K562 (cell line): ENCODE data around the gene SLC16A14. TPM values are rescaled to one million over a fixed set of nuclear protein-coding genes. Genes with fewer than 3 reads are reported as not detected.

ENCODE experiments used
- CBFA2T2 ChIP-seq: fragments of 450-650 bp; conservative IDR thresholded peaks from 2 replicates; pipeline ENCODE4 v1.6.1; 2017; ENCODE audit warnings: mild to moderate bottlenecking
- CBX3 ChIP-seq, 2 experiments: IDR thresholded peaks; 1 replicate in 1 of 2; 2 replicates in 1 of 2; pipeline ENCODE4 v1.6.1; 2012; ENCODE audit warnings: inconsistent platforms in 2 of 2, low read length in 2 of 2, borderline replicate concordance in 1 of 2, control low read depth in 1 of 2
- CREB1 ChIP-seq, 2 experiments: sonication (generic) in 1 of 2; formaldehyde crosslinking in 1 of 2; IDR thresholded peaks; 2 replicates each; pipeline versions ENCODE4 v1.6.1 to v1.8.0; 2012 to 2022; ENCODE audit warnings: inconsistent platforms in 1 of 2, mild to moderate bottlenecking in 1 of 2, missing genetic modification reagents in 1 of 2, moderate library complexity in 1 of 2
- ERF ChIP-seq: fragments of 450-650 bp; formaldehyde crosslinking; IDR thresholded peaks from 2 replicates; pipeline ENCODE4 v1.4.0; 2020; ENCODE audit warnings: mild to moderate bottlenecking, mixed read lengths
- FOXM1 ChIP-seq, 2 experiments: fragments of 450-650 bp in 1 of 2; sonication (generic) in 1 of 2; formaldehyde crosslinking in 1 of 2; IDR thresholded peaks; 2 replicates each; pipeline versions ENCODE4 v1.6.1 to v1.9.0; 2017 to 2022; ENCODE audit warnings: low read depth in 2 of 2, mild to moderate bottlenecking in 2 of 2, missing genetic modification reagents in 1 of 2, moderate library complexity in 1 of 2
- MLX ChIP-seq, 2 experiments: fragments of 450-650 bp in 1 of 2; sonication (generic) in 1 of 2; formaldehyde crosslinking; conservative IDR thresholded peaks; 2 replicates each; pipeline versions ENCODE4 v1.4.0 to v1.8.1; 2020 to 2022; ENCODE audit warnings: mild to moderate bottlenecking in 1 of 2, missing genetic modification reagents in 1 of 2
- NFIC ChIP-seq: fragments of 450-650 bp; IDR thresholded peaks from 2 replicates; pipeline ENCODE4 v1.6.1; 2017; ENCODE audit warnings: mild to moderate bottlenecking, inconsistent platforms
- PHF20 ChIP-seq: fragments of 450-650 bp; IDR thresholded peaks from 2 replicates; pipeline ENCODE4 v1.6.1; 2018; ENCODE audit not compliant: partially characterized antibody
- TBP ChIP-seq: optimal IDR thresholded peaks from 2 replicates; pipeline ENCODE3; 2011; ENCODE audit warnings: low read depth, low read length, improper control_type of control experiment
- ZFP1 ChIP-seq: fragments of 450-650 bp; formaldehyde crosslinking; IDR thresholded peaks from 2 replicates; pipeline ENCODE4 v1.4.0; 2020; ENCODE audit warnings: mild to moderate bottlenecking, mixed read lengths
- ZNF23 ChIP-seq: fragments of 250-450 bp; sonication (Bioruptor Pico); IDR thresholded peaks from 2 replicates; pipeline ENCODE4 v1.4.0; 2020; ENCODE audit warnings: mild to moderate bottlenecking
- ZNF436 ChIP-seq: fragments of 250-450, 450-650 bp; sonication (Bioruptor Pico); formaldehyde crosslinking; IDR thresholded peaks from 2 replicates; pipeline ENCODE4 v1.7.0; 2020; ENCODE audit warnings: mild to moderate bottlenecking
- polyA plus RNA-seq, 8 experiments: library from polyadenylated mRNA; depleted of rRNA in 4 of 8; stranded (reverse) in 5 of 8; unstranded in 3 of 8; fragments of >200 nt; fragmentation: Nextera tagmentation in 2 of 8; fragmentation: Illumina TruSeq in 1 of 8; extraction: Ambion mirVana in 2 of 8; extraction: Trizol in 1 of 8; gene quantifications; 2 replicates each; pipeline versions ENCODE4 v1.2.1 to v1.2.3, GENCODE V29; 2011 to 2014; ENCODE audit warnings: inconsistent platforms in 1 of 8, missing spikeins in 1 of 8
- total RNA-seq, 7 experiments: library from RNA; depleted of rRNA in 6 of 7; stranded (reverse); fragments of >200 nt in 6 of 7; fragmentation: Illumina TruSeq in 2 of 7; extraction: Trizol in 2 of 7; gene quantifications; 2 replicates each; pipeline versions ENCODE4 v1.2.1 to v1.2.3, GENCODE V29; 2011 to 2021; ENCODE audit warnings: low replicate concordance in 1 of 7
- TF ChIP-seq, protein P1 (sequence below): fragments of 450-650 bp; IDR thresholded peaks from 2 replicates; pipeline ENCODE4 v1.6.1; 2016; ENCODE audit warnings: mild to moderate bottlenecking, moderate library complexity
- TF ChIP-seq, protein P2 (sequence below): fragments of 450-650 bp; IDR thresholded peaks from 2 replicates; pipeline ENCODE4 v1.6.1; 2016; ENCODE audit warnings: antibody characterized with exemption

SLC16A14 gene
- total and polyA plus RNA-seq, 9 of the 15 experiments (the other 6 are each of a cell fraction or from before 2014, with no cell fraction given): not detected

- TF ChIP-seq, protein P1, sequence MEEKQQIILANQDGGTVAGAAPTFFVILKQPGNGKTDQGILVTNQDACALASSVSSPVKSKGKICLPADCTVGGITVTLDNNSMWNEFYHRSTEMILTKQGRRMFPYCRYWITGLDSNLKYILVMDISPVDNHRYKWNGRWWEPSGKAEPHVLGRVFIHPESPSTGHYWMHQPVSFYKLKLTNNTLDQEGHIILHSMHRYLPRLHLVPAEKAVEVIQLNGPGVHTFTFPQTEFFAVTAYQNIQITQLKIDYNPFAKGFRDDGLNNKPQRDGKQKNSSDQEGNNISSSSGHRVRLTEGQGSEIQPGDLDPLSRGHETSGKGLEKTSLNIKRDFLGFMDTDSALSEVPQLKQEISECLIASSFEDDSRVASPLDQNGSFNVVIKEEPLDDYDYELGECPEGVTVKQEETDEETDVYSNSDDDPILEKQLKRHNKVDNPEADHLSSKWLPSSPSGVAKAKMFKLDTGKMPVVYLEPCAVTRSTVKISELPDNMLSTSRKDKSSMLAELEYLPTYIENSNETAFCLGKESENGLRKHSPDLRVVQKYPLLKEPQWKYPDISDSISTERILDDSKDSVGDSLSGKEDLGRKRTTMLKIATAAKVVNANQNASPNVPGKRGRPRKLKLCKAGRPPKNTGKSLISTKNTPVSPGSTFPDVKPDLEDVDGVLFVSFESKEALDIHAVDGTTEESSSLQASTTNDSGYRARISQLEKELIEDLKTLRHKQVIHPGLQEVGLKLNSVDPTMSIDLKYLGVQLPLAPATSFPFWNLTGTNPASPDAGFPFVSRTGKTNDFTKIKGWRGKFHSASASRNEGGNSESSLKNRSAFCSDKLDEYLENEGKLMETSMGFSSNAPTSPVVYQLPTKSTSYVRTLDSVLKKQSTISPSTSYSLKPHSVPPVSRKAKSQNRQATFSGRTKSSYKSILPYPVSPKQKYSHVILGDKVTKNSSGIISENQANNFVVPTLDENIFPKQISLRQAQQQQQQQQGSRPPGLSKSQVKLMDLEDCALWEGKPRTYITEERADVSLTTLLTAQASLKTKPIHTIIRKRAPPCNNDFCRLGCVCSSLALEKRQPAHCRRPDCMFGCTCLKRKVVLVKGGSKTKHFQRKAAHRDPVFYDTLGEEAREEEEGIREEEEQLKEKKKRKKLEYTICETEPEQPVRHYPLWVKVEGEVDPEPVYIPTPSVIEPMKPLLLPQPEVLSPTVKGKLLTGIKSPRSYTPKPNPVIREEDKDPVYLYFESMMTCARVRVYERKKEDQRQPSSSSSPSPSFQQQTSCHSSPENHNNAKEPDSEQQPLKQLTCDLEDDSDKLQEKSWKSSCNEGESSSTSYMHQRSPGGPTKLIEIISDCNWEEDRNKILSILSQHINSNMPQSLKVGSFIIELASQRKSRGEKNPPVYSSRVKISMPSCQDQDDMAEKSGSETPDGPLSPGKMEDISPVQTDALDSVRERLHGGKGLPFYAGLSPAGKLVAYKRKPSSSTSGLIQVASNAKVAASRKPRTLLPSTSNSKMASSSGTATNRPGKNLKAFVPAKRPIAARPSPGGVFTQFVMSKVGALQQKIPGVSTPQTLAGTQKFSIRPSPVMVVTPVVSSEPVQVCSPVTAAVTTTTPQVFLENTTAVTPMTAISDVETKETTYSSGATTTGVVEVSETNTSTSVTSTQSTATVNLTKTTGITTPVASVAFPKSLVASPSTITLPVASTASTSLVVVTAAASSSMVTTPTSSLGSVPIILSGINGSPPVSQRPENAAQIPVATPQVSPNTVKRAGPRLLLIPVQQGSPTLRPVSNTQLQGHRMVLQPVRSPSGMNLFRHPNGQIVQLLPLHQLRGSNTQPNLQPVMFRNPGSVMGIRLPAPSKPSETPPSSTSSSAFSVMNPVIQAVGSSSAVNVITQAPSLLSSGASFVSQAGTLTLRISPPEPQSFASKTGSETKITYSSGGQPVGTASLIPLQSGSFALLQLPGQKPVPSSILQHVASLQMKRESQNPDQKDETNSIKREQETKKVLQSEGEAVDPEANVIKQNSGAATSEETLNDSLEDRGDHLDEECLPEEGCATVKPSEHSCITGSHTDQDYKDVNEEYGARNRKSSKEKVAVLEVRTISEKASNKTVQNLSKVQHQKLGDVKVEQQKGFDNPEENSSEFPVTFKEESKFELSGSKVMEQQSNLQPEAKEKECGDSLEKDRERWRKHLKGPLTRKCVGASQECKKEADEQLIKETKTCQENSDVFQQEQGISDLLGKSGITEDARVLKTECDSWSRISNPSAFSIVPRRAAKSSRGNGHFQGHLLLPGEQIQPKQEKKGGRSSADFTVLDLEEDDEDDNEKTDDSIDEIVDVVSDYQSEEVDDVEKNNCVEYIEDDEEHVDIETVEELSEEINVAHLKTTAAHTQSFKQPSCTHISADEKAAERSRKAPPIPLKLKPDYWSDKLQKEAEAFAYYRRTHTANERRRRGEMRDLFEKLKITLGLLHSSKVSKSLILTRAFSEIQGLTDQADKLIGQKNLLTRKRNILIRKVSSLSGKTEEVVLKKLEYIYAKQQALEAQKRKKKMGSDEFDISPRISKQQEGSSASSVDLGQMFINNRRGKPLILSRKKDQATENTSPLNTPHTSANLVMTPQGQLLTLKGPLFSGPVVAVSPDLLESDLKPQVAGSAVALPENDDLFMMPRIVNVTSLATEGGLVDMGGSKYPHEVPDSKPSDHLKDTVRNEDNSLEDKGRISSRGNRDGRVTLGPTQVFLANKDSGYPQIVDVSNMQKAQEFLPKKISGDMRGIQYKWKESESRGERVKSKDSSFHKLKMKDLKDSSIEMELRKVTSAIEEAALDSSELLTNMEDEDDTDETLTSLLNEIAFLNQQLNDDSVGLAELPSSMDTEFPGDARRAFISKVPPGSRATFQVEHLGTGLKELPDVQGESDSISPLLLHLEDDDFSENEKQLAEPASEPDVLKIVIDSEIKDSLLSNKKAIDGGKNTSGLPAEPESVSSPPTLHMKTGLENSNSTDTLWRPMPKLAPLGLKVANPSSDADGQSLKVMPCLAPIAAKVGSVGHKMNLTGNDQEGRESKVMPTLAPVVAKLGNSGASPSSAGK: peak; percentile 74
- TF ChIP-seq CBX3 (IDR thresholded peaks at IDR 0.05; ENCODE audit: borderline replicate concordance in 1 of 2, low read length in 2 of 2) (peak in 1 of 2 experiments; percentile 27; a peak in 1 of 3 replicates), ERF (no peak), FOXM1 (IDR thresholded peaks at IDR 0.05; ENCODE audit: low read depth) (peak; percentile 54; the same call in 1 of the 2 replicates), FOXM1 (CRISPR knock-in tag; IDR thresholded peaks at IDR 0.05; ENCODE audit: low read depth) (no peak), ZNF436 (no peak), NFIC (peak; percentile 28), CBFA2T2 (peak; percentile 69), PHF20 (no peak), MLX (CRISPR knock-in tag; conservative IDR thresholded peaks at IDR 0.05) (no peak), CREB1 (IDR thresholded peaks at IDR 0.05) (peak; percentile 44; the same call in 1 of the 2 replicates), CREB1 (CRISPR knock-in tag; IDR thresholded peaks at IDR 0.05) (peak; percentile 52; the same call in 1 of the 2 replicates), TBP (no peak), ZFP1 (CRISPR knock-in tag) (no peak), ZNF23 (CRISPR knock-in tag) (no peak)
- TF ChIP-seq, protein P2, sequence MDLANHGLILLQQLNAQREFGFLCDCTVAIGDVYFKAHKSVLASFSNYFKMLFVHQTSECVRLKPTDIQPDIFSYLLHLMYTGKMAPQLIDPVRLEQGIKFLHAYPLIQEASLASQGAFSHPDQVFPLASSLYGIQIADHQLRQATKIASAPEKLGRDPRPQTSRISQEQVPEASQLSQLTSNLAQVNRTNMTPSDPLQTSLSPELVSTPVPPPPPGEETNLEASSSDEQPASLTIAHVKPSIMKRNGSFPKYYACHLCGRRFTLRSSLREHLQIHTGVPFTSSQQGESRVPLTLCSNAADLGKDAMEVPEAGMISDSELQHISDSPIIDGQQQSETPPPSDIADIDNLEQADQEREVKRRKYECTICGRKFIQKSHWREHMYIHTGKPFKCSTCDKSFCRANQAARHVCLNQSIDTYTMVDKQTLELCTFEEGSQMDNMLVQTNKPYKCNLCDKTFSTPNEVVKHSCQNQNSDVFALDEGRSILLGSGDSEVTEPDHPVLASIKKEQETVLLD: no peak
Observed at GRCh38 chr2:230012267-230012884, 56.3 kb downstream of the SLC16A14 start (continued).
